Kidney (tissue), 14 donors: ENCODE data around the gene ROS1. TPM values are rescaled to one million over a fixed set of nuclear protein-coding genes. Genes with fewer than 3 reads are reported as not detected.

ENCODE experiments used
- DNase-seq, 5 donors: peaks; one replicate each; pipeline ENCODE4 v3.0.0-alpha.2; 2013 to 2020
- FAIRE-seq: peaks from 2 replicates; lab custom pipeline; 2012; peaks lifted over from hg19 to GRCh38; lab: Jason Lieb, UNC
- H3K27ac ChIP-seq, 2 donors: one replicate each; pipeline ENCODE4 v1.7.0; 2013; ENCODE audit warnings: low read depth in 2 of 2, low read length in 2 of 2, inconsistent platforms in 1 of 2
- H3K27me3 ChIP-seq: one replicate; pipeline ENCODE4 v1.7.1; 2013; ENCODE audit warnings: low read length, inconsistent platforms; ENCODE audit not compliant: control insufficient read depth, insufficient read depth
- H3K36me3 ChIP-seq, 3 donors: one replicate each; pipeline versions ENCODE4 v1.7.0 to v1.7.1; 2013; ENCODE audit warnings: low read length in 3 of 3, control low read depth in 1 of 3, inconsistent platforms in 1 of 3; ENCODE audit not compliant: insufficient read depth in 3 of 3, control insufficient read depth in 2 of 3
- H3K4me1 ChIP-seq, 3 donors: one replicate each; pipeline versions ENCODE4 v1.7.0 to v1.7.1; 2013; ENCODE audit warnings: low read length in 3 of 3, inconsistent platforms in 1 of 3, low read depth in 1 of 3; ENCODE audit not compliant: control insufficient read depth in 2 of 3, insufficient read depth in 2 of 3
- H3K4me3 ChIP-seq, 3 donors: one replicate each; pipeline versions ENCODE4 v1.7.0 to v1.8.1; 2013; ENCODE audit warnings: low read length in 3 of 3, control low read depth in 1 of 3, inconsistent platforms in 1 of 3
- H3K9ac ChIP-seq, 3 donors: one replicate each; pipeline versions ENCODE4 v1.7.0 to v1.7.1; 2013; ENCODE audit warnings: low read length in 3 of 3, control low read depth in 1 of 3, inconsistent platforms in 1 of 3
- H3K9me3 ChIP-seq, 3 donors: one replicate each; pipeline versions ENCODE4 v1.7.0 to v1.7.1; 2013; ENCODE audit warnings: low read length in 3 of 3, control low read depth in 1 of 3, inconsistent platforms in 1 of 3; ENCODE audit not compliant: control insufficient read depth in 2 of 3, insufficient read depth in 1 of 3
- CTCF ChIP-seq: IDR thresholded peaks from 3 replicates; pipeline ENCODE4 v1.5.1; 2012; ENCODE audit warnings: mild to moderate bottlenecking, moderate library complexity, borderline replicate concordance; ENCODE audit not compliant: insufficient read depth; ENCODE audit errors: extremely low read depth
- intact Hi-C: fragments of 100-400 bp; cut with DNase I; formaldehyde crosslinking; loops from one replicate; pipeline ENCODE4 v1.11.1; 2022
- polyA plus RNA-seq: library from polyadenylated mRNA; stranded (reverse); fragments of 350-450 nt; fragmentation: Illumina TruSeq; extraction: RNeasy Lipid Tissue Mini Kit (QIAGEN cat#74804); gene quantifications from one replicate; pipeline ENCODE4 v1.2.3, GENCODE V29; 2014; ENCODE audit warnings: low read depth, low replicate concordance; ENCODE audit not compliant: insufficient read depth
- total RNA-seq: library from RNA; stranded (reverse); fragmentation: NEBNext Ultra II Directional; extraction: Animal tissue kit (Norgen Biotek cat#: 25700); gene quantifications from one replicate; pipeline ENCODE4 v1.2.1, GENCODE V29; 2021
- donor health status: control.
- donor health status: control.
- donor health status: control.
- donor health status: control.
- donor health status: control.
- donor health status: DM: yes; HTN: yes; CAD: no.
- donor health status: Normal renal cell carcinoma (clear cell type).

The ROS1 gene
- total and polyA plus RNA-seq, 2 donors from 2014 or later = 0.04 to 0.19 TPM

GRCh38 chr6:117441824-117442264, 16.1 kb upstream of the ROS1 start:
- TF ChIP-seq CTCF = no peak
- no peak for FAIRE-seq
- H3K27me3 ChIP-seq = no peaks in the 10 kb centered on the region
- intact Hi-C loops = no loop called here
- H3K27ac ChIP-seq = no peak overlapping the region
- H3K9me3 ChIP-seq = no peaks in the 10 kb centered on the region
- DNase-seq = no peak
- H3K4me1 ChIP-seq = no peaks in the 10 kb centered on the region
- no peak overlapping the region for H3K9ac ChIP-seq
- H3K36me3 ChIP-seq = no peaks in the 10 kb centered on the region
- H3K4me3 ChIP-seq = no peak overlapping the region

GRCh38 chr6:117440706-117441525, 15.2 kb upstream of the ROS1 start:
- H3K27ac ChIP-seq = no peak overlapping the region
- TF ChIP-seq CTCF = no peak
- no peaks in the 10 kb centered on the region for H3K27me3 ChIP-seq
- H3K9ac ChIP-seq = no peak overlapping the region
- DNase-seq (no peak), FAIRE-seq (no peak)
- H3K9me3 ChIP-seq = no peaks in the 10 kb centered on the region
- no peaks in the 10 kb centered on the region for H3K36me3 ChIP-seq
- intact Hi-C loops = no loop called here
- H3K4me1 ChIP-seq = no peaks in the 10 kb centered on the region
- no peak overlapping the region for H3K4me3 ChIP-seq

- FAIRE-seq = no peak
- Histone ChIP-seq H3K9ac (no peak overlapping the region), H3K27ac (no peak overlapping the region), H3K4me3 (no peak overlapping the region), H3K27me3 (no peaks in the 10 kb centered on the region), H3K36me3 (no peaks in the 10 kb centered on the region), H3K4me1 (no peaks in the 10 kb centered on the region), H3K9me3 (no peaks in the 10 kb centered on the region)
- DNase-seq = no peak
- intact Hi-C loops = no loop called here
- no peak for TF ChIP-seq CTCF
Measured at GRCh38 chr6:117432273-117432672, 6.5 kb upstream of the ROS1 start.
